Neural progenitor cell (in vitro differentiated cells): ENCODE results near the gene TFB2M.

ENCODE experiments used
- EZH2 ChIP-seq: fragments of 200-600 bp; sonication (generic); IDR thresholded peaks from 2 replicates; pipeline ENCODE4 v1.6.1; 2017; ENCODE audit warnings: antibody characterized with exemption, mild to moderate bottlenecking, moderate library complexity
- TF ChIP-seq, protein P1 (sequence below): fragments of 200-600 bp; sonication (generic); IDR thresholded peaks from 2 replicates; pipeline ENCODE4 v1.5.1; 2017; ENCODE audit warnings: antibody characterized with exemption, mild to moderate bottlenecking

DNA sequence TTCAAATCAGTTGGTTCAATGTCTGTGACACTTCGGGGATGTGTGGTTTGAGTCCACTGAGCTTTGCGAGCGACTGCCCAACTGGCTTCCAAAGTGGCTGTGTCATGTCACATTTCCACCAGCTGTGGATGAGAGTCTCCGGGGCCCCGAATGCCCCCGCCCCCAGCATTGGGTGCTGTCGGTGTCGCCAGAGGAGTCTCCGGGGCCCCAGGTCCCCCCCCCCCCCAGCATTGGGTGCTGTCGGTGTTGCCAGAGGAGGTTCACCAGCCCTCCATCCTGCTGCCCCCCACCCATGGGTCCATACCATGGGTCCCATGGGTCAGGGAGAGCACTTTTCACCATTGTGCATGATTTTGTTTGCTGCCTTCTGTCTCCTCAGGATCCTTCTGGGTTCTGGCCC, 49.9 kb downstream of the TFB2M start:
- TF ChIP-seq, protein P1, sequence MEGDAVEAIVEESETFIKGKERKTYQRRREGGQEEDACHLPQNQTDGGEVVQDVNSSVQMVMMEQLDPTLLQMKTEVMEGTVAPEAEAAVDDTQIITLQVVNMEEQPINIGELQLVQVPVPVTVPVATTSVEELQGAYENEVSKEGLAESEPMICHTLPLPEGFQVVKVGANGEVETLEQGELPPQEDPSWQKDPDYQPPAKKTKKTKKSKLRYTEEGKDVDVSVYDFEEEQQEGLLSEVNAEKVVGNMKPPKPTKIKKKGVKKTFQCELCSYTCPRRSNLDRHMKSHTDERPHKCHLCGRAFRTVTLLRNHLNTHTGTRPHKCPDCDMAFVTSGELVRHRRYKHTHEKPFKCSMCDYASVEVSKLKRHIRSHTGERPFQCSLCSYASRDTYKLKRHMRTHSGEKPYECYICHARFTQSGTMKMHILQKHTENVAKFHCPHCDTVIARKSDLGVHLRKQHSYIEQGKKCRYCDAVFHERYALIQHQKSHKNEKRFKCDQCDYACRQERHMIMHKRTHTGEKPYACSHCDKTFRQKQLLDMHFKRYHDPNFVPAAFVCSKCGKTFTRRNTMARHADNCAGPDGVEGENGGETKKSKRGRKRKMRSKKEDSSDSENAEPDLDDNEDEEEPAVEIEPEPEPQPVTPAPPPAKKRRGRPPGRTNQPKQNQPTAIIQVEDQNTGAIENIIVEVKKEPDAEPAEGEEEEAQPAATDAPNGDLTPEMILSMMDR: no peak
- no peak for TF ChIP-seq EZH2
